Measurements from ENCODE around the gene EEF1AKMT3.

DNA sequence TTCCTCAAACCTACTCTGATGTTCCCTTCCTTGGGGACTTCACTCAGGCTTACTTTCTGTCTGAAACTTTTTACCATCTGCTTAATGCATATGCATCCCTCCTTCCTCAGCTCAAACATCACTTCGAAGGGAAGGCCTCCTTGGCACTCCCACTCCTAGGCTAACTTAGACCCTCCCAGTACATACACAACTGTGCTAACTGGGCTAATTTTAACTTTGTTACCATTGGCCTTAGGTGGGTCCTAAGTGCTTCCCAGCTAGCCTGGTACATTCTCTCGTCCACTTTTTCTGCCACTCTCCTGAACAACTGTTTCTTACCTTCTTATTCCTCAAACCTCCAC, 3.8 kb downstream of the EEF1AKMT3 start:
- TF ChIP-seq CTCF (IDR thresholded peaks at IDR 0.05) = no peak
- no peak for TF ChIP-seq POLR2A (IDR thresholded peaks at IDR 0.05)
- no peak for TF ChIP-seq EP300 (IDR thresholded peaks at IDR 0.05)
- TF ChIP-seq POLR2AphosphoS5 (IDR thresholded peaks at IDR 0.05) = no peak

Measured in sigmoid colon (tissue), 4 donors.